Measurements from ENCODE around the gene TOMM40. TPM values are rescaled to one million over a fixed set of nuclear protein-coding genes. Genes with fewer than 3 reads are reported as not detected.

Gene TOMM40
- total and polyA plus RNA-seq, 2 of the 13 experiments (the other 11 are each of a cell fraction or from before 2014, with no cell fraction given) = 72.0 to 110 TPM

DNA sequence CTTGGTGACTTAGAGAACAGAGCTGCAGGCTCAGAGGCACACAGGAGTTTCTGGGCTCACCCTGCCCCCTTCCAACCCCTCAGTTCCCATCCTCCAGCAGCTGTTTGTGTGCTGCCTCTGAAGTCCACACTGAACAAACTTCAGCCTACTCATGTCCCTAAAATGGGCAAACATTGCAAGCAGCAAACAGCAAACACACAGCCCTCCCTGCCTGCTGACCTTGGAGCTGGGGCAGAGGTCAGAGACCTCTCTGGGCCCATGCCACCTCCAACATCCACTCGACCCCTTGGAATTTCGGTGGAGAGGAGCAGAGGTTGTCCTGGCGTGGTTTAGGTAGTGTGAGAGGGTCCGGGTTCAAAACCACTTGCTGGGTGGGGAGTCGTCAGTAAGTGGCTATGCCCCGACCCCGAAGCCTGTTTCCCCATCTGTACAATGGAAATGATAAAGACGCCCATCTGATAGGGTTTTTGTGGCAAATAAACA lies 33.2 kb downstream of the TOMM40 start (continued):
- TF ChIP-seq, protein P1, sequence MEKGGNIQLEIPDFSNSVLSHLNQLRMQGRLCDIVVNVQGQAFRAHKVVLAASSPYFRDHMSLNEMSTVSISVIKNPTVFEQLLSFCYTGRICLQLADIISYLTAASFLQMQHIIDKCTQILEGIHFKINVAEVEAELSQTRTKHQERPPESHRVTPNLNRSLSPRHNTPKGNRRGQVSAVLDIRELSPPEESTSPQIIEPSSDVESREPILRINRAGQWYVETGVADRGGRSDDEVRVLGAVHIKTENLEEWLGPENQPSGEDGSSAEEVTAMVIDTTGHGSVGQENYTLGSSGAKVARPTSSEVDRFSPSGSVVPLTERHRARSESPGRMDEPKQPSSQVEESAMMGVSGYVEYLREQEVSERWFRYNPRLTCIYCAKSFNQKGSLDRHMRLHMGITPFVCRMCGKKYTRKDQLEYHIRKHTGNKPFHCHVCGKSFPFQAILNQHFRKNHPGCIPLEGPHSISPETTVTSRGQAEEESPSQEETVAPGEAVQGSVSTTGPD (CRISPR knock-in tag; IDR thresholded peaks at IDR 0.05) = peak; percentile 92
- peak; percentile 70 for TF ChIP-seq RBFOX2 (IDR thresholded peaks at IDR 0.05; ENCODE audit: low read depth, low read length)
- no peak for TF ChIP-seq CREB1 (IDR thresholded peaks at IDR 0.05)
- peak; percentile 77 for TF ChIP-seq CREB1 (CRISPR knock-in tag; IDR thresholded peaks at IDR 0.05)
- TF ChIP-seq, protein P2, sequence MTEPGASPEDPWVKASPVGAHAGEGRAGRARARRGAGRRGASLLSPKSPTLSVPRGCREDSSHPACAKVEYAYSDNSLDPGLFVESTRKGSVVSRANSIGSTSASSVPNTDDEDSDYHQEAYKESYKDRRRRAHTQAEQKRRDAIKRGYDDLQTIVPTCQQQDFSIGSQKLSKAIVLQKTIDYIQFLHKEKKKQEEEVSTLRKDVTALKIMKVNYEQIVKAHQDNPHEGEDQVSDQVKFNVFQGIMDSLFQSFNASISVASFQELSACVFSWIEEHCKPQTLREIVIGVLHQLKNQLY (CRISPR knock-in tag; IDR thresholded peaks at IDR 0.05) = peak; percentile 95
- TF ChIP-seq, protein P3, sequence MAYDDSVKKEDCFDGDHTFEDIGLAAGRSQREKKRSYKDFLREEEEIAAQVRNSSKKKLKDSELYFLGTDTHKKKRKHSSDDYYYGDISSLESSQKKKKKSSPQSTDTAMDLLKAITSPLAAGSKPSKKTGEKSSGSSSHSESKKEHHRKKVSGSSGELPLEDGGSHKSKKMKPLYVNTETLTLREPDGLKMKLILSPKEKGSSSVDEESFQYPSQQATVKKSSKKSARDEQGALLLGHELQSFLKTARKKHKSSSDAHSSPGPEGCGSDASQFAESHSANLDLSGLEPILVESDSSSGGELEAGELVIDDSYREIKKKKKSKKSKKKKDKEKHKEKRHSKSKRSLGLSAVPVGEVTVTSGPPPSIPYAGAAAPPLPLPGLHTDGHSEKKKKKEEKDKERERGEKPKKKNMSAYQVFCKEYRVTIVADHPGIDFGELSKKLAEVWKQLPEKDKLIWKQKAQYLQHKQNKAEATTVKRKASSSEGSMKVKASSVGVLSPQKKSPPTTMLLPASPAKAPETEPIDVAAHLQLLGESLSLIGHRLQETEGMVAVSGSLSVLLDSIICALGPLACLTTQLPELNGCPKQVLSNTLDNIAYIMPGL (CRISPR knock-in tag; IDR thresholded peaks at IDR 0.05; ENCODE audit: borderline replicate concordance in 1 of 2, low read depth in 1 of 2) = peak; percentile 27 to 89; a peak in 2 of 4 replicates
- peak; percentile 97 for TF ChIP-seq MED13 (CRISPR knock-in tag; IDR thresholded peaks at IDR 0.05)
- TF ChIP-seq, protein P4, sequence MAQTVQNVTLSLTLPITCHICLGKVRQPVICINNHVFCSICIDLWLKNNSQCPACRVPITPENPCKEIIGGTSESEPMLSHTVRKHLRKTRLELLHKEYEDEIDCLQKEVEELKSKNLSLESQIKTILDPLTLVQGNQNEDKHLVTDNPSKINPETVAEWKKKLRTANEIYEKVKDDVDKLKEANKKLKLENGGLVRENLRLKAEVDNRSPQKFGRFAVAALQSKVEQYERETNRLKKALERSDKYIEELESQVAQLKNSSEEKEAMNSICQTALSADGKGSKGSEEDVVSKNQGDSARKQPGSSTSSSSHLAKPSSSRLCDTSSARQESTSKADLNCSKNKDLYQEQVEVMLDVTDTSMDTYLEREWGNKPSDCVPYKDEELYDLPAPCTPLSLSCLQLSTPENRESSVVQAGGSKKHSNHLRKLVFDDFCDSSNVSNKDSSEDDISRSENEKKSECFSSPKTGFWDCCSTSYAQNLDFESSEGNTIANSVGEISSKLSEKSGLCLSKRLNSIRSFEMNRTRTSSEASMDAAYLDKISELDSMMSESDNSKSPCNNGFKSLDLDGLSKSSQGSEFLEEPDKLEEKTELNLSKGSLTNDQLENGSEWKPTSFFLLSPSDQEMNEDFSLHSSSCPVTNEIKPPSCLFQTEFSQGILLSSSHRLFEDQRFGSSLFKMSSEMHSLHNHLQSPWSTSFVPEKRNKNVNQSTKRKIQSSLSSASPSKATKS (CRISPR knock-in tag; IDR thresholded peaks at IDR 0.05) = no peak; the same call in 1 of the 2 replicates
- TF ChIP-seq ZNF317 (CRISPR knock-in tag; IDR thresholded peaks at IDR 0.05) = peak; percentile 71; the same call in 1 of the 2 replicates
- TF ChIP-seq ZNF282 (IDR thresholded peaks at IDR 0.05; ENCODE audit: partially characterized antibody) = no peak
- TF ChIP-seq ZNF724P (CRISPR knock-in tag; IDR thresholded peaks at IDR 0.05; ENCODE audit: borderline replicate concordance) = no peak; the same call in 1 of the 2 replicates
- TF ChIP-seq NPAS2 (CRISPR knock-in tag; IDR thresholded peaks at IDR 0.05; ENCODE audit: borderline replicate concordance) = no peak
- TF ChIP-seq ZNF703 (CRISPR knock-in tag; IDR thresholded peaks at IDR 0.05; ENCODE audit: borderline replicate concordance) = no peak; the same call in none of the 2 replicates
- no peak for TF ChIP-seq ZFP36 (IDR thresholded peaks at IDR 0.05; ENCODE audit: borderline replicate concordance, low read depth, low read length, partially characterized antibody)
- TF ChIP-seq PAWR (CRISPR knock-in tag; IDR thresholded peaks at IDR 0.05; ENCODE audit: borderline replicate concordance) = no peak; the same call in 1 of the 2 replicates
- peak; percentile 97 for TF ChIP-seq FOSL2 (CRISPR knock-in tag; IDR thresholded peaks at IDR 0.05)
- TF ChIP-seq, protein P5, sequence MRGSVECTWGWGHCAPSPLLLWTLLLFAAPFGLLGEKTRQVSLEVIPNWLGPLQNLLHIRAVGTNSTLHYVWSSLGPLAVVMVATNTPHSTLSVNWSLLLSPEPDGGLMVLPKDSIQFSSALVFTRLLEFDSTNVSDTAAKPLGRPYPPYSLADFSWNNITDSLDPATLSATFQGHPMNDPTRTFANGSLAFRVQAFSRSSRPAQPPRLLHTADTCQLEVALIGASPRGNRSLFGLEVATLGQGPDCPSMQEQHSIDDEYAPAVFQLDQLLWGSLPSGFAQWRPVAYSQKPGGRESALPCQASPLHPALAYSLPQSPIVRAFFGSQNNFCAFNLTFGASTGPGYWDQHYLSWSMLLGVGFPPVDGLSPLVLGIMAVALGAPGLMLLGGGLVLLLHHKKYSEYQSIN (CRISPR knock-in tag; IDR thresholded peaks at IDR 0.05; ENCODE audit: borderline replicate concordance) = no peak
- TF ChIP-seq, protein P6, sequence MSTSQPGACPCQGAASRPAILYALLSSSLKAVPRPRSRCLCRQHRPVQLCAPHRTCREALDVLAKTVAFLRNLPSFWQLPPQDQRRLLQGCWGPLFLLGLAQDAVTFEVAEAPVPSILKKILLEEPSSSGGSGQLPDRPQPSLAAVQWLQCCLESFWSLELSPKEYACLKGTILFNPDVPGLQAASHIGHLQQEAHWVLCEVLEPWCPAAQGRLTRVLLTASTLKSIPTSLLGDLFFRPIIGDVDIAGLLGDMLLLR (CRISPR knock-in tag; IDR thresholded peaks at IDR 0.05) = no peak
- no peak for TF ChIP-seq ZNF7 (CRISPR knock-in tag; IDR thresholded peaks at IDR 0.05)
- TF ChIP-seq, protein P7, sequence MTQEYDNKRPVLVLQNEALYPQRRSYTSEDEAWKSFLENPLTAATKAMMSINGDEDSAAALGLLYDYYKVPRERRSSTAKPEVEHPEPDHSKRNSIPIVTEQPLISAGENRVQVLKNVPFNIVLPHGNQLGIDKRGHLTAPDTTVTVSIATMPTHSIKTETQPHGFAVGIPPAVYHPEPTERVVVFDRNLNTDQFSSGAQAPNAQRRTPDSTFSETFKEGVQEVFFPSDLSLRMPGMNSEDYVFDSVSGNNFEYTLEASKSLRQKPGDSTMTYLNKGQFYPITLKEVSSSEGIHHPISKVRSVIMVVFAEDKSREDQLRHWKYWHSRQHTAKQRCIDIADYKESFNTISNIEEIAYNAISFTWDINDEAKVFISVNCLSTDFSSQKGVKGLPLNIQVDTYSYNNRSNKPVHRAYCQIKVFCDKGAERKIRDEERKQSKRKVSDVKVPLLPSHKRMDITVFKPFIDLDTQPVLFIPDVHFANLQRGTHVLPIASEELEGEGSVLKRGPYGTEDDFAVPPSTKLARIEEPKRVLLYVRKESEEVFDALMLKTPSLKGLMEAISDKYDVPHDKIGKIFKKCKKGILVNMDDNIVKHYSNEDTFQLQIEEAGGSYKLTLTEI (CRISPR knock-in tag; conservative IDR thresholded peaks at IDR 0.05) = no peak

All from HepG2 (cell line).